ENCODE data around the gene GADD45G.

Gene GADD45G

DNA sequence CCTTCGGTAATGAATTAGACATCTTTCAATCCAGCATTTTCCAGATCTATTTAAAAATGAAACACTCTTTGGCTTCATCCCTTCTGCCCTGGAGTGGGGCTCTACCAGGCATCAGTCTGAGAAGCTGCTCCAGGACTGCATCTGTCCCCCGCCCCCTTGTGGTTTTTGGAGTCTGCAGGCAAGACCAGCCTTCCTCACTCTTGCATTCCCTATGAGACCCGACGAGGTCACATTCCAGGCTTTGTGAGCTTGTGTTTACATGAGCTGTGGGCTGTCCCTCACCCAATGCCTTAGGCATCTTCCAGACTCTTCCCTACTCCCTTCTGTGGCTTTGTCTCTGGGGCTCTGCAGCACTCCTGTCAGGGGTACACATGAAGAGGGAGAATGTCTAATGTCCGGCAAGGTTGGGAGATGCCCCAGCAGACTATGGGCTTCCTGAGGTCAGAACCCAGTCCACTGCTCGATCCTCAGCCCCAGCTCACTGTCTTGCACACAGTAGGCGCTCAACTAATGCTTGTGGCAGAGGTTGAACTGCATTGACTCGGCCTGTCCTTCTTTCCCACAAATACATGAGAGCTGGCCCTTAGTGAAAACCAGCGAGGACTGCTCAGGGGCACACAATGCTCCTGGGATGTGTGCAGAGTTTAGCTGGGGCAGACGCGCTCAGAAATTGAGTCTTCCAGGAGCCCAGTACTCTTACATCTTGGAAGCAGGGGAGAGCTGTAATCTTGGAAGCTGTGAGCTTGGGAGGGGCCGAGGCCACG is 11.7 kb upstream of the GADD45G start:
- DNase-seq (ENCODE audit: low read depth, low spot score) = no peak

DNA sequence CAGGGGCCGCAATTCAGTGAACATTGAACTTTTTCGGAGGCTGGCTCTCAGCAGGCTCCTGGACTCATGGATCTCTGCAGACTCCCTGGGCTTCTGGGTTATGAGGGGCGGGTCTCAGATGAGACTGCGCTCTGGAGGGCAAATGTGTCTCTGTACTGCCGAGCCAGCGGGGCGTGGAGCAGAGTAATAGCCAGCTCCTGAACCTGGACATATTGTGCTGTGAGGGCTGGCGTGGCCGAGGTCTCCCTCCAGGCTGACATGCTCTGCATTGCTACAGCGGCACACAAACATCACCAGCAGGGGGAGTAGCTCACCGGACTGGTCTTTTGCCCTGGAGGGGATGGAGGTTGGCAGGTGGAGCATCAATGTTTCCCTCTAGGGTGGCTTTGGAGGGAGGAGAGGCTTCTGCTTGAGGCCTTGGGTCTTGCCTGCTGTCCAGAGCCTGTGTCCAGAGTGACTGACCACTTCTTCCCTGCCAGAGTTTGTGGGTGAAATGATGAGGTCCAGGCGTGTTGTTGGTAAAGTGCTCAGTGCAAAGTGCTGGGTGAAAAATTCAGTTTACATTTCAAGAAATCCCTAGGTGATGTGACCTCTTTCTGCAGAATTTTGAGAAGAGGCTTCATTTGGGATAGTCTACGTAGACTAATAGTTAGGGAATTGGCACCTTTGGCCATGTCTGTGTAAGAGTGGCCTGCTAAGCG is 10.9 kb upstream of the GADD45G start:
- DNase-seq (ENCODE audit: low read depth, low spot score) = no peak

DNA sequence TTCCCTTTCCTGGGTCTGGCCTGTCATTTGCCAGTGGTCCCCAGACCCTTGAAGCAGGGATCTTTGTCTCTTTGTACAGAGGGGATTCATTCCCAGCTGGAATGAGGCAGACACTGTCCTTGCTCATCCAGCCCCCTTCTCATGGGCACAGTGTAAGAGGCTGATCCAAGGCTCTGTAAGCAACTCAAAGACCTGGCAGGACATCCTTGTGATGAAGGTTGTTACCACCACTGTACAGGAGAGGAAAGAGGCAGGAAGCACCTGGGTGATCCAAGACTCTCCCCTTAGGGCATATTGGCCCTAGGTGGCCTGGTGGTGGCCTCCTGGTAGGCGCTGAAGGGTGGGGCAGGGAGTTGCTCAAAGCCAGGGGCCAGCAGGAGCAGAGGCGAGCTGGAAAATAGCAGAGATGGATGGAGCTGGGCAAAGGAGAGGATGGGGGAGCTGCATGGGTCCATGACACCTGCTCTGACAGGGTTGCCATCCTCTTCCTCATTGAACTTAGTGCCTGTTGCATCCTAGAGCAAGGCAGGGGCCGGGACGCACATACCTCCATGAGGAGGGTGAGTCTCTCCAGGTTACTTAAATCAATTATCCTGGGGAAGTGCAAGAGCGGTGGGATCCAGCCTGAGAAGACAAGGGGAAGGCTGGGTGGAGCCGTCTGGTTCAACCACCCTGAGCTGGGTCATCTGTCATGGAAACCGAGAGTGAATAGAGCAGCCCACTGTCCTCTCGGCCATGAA is 9.8 kb upstream of the GADD45G start:
- DNase-seq (ENCODE audit: low read depth, low spot score) = no peak

DNA sequence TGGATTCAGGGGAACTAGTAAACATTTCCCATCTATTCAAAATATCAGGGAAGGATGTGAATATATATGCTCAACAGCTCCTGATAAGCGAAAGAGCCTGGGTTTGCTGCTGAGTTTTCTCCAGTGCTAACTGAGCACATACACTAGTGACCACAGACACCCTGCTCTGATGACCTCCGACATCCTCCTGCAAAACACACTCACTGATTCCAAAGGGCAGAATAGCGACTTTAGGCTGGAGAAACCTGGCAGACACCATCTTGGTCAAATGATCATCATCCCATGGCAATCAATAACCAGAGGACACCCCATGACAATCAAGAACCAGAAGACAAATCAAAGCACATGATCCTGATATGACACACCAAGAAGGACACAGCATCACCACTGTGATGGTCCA is 9.2 kb upstream of the GADD45G start:
- no peak for DNase-seq (ENCODE audit: low read depth, low spot score)

DNA sequence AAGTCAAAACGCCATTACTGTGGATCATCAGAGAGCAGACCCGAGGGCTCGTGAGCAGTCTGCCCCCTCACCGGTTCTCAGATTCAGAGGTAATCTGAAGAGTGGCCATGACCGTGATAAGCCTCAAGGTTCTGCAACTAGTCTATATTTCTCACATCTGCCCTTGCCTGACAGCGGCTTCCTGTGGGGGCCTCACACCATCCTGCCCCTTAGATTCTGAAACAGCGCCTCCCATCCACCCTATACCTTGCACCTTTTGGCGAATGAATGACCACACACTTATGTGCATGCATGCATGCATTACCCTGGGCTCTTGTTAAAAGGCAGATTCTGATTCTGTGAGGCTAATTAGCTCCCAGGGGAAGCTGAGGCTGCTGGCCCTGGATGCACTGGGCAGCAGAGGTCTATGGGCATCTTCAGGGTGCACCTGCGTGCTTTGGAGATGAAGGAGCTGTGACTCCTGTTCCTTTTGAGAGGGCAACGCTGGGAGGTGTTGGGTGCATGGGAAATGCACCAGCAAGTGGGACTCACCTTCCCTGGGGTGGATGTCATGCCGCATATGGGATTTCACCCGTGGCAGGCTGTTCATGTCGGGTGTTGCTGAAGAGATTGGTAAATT is 7.8 kb upstream of the GADD45G start:
- DNase-seq (ENCODE audit: low read depth, low spot score) = no peak

DNA sequence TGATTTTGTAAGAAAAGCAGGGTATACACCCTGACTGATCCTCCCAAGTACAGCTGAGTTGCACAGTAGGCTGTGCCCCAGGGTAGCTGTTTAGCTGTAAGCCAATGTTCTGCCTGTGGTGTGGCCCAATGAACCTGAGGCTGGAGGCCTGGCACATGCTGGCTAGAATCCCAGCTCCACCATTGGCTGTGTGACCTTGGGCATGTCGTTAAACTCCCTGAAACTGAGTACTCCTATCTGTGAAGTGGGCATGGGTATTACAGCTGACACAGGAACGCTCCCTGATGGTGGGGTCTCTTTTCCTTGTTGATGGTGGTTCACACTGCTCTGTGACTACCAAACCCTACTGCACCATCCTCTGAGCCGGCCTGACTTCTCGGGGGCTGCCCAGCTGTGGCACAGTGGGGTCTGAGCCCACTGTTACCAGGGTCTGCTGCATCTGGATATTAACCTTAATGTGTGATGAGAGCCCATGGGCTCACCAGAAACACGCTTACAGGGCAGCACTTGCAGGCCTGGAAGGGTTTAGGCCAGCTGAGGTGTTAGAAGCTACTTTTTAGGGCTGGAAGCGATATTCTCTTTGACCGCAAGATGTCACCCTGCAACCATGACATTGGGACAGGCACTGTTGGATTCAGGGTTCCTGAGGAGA is 7.0 kb upstream of the GADD45G start:
- DNase-seq (ENCODE audit: low read depth, low spot score) = no peak

DNA sequence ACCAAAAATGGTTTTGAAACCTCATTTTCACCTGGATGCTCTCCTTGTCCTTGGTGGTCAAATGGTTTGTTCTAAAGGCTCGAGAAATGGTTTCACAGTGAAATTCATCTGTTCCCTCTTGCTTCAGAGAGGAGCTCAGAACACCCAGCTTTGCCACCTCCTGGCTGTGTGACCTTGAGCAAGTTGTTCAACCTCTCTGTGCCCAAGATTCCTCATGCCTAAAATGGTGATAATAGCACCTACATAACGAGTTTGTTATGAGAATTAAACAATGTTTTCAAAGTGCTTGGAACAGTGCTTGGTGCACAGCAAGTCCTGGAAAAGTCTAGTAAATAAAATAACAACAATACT is 6.5 kb upstream of the GADD45G start:
- DNase-seq (ENCODE audit: low read depth, low spot score) = no peak

DNA sequence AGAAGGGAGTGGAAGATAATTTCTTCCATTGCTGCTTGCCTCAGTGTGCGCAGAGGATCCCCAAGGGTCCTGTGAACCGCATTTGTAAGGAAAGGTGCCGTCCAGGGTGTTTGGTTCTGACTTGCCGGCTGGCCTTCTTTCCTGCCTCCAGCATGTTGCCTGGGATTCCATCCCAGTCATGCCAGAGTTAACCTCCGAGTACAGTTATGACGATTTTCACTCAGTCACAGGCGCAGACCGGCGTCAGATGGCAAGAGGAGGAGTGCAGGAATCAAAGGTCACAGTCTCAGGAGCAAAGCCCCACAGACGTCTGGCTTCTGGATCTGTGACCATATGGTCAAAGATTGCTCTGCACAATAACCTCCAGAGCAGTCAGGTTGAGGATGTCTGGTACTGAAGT is 5.9 kb upstream of the GADD45G start:
- no peak for DNase-seq (ENCODE audit: low read depth, low spot score)

DNA sequence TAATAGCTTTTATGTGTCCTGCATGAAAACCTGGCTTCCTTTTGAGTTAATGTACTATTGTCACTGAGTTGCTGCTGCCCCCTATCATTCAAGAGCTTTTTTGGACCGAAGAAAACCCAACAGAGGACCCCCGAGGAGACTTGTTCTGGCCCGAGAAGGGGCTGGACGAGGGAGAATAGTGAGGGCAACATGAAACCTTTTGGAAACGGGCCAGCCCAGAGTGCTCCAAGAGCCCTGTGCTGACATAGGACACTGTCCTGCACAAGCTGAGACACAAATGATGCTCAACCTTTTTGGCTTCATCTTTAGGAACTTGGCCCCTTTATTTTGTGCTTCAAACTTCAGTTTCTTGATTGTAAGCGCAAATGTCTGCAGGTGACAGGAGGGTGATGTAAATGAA is 4.0 kb upstream of the GADD45G start:
- no peak for DNase-seq (ENCODE audit: low read depth, low spot score)

DNA sequence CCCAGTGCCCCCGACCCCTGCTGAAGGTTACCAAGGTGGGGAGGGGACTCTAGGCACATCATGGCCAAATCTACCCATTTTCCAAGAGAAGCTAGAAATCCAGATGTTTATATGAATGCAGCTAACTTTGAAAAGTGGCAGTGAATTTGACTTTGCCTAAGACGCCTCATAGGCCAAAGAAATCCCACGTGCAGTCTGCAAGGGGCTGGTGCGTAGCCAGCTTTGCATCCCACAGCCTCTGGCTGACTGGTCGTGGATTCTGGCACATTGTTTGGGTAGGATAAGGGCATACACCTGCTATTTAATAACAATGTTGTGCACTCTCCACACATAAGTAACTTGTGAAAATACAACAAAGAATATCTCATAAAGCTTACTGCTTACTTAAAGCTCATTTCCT is 3.5 kb upstream of the GADD45G start:
- no peak for DNase-seq (ENCODE audit: low read depth, low spot score)

DNA sequence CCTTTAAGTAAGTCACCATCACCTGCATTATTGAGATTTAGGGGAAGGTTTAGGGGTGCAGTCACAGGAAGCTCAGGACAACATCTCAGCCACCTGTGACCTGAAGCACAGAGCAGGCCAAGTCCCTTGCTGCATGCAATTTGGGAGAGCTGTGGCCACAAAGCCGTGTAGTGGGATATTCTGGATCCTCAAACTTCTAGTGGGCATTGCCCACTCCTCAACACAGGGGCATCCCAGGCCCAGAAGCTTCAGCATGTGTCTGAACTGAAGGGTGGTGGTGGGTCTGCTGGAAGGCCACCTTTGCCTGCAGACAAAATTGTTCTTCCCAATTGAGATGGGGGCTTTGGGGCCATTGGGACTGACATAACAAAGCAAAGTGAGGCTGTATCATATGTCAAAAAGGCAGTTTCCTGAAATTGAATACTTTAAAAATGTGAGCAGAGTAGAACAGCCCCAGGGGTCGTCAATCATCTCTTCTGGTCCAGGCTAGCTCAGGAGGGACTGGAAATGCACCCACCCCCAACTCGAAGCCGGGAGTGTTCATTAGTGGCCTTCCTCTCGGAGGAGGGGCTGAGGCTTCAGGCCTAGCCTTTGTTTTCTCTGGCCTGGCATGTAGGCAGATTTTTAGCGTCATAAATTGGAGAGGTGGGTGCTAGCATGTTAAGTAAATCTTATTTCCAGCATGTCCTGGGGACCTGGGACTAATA is 2.8 kb upstream of the GADD45G start:
- no peak for DNase-seq (ENCODE audit: low read depth, low spot score)

DNA sequence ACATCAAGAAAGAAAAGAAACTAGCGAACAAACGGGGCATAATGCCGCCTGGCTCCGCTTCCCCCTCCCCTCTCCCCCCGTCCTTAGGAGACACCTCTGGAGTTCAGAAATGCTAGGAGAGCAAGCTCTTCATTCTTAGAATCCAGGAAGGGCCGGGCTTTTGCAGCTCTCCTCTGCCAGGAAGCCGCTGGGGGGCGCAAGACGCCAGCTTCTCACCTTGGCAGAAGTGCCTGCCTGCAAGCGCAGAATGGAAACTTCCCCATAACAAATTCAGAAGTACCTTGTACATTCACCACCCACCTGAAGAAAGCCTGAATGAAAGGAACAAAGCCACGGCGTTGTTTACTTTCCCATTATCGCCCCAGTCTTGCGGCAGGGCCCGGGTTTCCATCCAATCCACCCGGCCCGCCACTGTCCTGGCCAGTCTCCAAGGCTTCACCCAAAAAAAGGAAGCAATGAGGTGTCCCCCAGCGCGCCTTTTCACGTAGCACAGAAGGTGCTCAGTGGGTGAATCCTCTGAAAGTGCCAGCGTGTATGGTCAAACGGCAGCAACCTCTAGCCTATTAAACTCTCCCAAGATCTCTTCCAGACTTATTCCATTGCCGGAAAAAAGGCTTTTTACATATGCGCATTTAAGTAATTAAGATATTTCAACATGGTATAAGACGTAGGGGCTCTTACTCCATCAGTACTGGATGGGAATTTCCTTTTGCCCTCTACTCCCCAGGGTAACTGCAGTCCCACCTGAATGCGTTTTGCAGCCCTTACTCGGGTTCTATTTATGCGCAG is 1.6 kb upstream of the GADD45G start:
- peak; percentile 57 for DNase-seq (ENCODE audit: low read depth, low spot score)

DNA sequence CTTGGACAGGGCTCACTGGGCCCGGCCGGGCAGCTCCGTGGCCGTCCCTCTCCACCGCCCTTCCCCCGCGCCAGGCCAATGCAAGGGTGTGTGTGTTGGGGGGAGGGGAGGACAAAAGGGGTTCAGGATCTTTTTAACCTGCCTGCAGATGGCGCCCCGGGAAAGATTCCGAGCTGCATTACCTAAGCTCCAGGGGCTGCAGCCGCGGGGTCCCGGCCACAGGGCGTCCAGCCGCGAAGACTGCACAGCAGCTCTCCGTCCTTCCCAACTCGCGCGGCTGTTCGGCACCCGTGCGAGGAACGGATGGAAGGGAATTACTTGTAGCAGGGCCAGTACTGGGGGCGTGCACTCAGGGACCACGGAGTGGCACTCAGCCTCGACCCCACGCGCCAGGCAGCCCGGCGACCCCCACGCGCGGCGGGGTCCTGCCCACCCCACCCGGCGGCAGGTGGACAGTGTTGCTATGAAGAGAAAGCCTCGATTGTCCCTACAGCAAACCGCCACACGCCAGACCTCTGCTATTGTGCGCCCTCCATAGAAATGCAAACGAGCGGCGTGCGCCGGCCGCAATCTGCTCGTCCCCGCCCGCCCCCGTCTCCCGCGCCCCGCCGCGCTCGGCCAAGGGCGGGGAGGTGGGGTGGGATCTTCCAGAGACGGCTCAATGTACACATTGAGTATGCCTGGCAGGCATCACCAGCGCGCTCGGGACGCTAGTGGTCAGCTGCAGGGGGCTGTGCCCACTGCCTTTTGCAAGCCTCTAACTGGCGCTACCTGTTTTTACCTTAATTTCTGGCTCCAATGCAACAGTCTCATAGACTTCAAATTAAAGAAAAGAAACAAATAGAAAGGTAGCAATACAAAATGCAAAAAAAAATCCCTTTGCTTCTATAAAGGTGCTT is 796 bp upstream of the GADD45G start:
- no peak for DNase-seq (ENCODE audit: low read depth, low spot score)

DNA sequence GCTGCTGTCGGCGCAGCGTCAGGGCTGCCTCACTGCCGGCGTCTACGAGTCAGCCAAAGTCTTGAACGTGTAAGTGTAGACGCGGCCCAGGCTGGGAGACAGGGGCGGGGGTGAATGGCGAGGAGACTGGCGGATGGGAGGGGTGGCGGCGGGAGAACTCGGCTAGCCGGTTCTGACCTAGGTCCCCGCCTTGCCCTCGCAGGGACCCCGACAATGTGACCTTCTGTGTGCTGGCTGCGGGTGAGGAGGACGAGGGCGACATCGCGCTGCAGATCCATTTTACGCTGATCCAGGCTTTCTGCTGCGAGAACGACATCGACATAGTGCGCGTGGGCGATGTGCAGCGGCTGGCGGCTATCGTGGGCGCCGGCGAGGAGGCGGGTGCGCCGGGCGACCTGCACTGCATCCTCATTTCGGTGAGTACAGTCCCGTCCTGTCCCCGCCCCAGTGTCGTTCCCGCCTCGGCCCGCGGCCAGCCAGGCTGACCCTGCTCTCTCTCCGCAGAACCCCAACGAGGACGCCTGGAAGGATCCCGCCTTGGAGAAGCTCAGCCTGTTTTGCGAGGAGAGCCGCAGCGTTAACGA is 745 bp downstream of the GADD45G start:
- DNase-seq (ENCODE audit: low read depth, low spot score) = no peak

DNA sequence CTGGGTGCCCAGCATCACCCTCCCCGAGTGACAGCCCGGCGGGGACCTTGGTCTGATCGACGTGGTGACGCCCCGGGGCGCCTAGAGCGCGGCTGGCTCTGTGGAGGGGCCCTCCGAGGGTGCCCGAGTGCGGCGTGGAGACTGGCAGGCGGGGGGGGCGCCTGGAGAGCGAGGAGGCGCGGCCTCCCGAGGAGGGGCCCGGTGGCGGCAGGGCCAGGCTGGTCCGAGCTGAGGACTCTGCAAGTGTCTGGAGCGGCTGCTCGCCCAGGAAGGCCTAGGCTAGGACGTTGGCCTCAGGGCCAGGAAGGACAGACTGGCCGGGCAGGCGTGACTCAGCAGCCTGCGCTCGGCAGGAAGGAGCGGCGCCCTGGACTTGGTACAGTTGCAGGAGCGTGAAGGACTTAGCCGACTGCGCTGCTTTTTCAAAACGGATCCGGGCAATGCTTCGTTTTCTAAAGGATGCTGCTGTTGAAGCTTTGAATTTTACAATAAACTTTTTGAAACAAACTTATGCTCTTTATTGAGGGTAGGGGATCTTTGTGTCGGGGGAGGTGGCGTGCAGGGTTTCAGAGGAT is 1.3 kb downstream of the GADD45G start:
- DNase-seq (ENCODE audit: low read depth, low spot score) = no peak

DNA sequence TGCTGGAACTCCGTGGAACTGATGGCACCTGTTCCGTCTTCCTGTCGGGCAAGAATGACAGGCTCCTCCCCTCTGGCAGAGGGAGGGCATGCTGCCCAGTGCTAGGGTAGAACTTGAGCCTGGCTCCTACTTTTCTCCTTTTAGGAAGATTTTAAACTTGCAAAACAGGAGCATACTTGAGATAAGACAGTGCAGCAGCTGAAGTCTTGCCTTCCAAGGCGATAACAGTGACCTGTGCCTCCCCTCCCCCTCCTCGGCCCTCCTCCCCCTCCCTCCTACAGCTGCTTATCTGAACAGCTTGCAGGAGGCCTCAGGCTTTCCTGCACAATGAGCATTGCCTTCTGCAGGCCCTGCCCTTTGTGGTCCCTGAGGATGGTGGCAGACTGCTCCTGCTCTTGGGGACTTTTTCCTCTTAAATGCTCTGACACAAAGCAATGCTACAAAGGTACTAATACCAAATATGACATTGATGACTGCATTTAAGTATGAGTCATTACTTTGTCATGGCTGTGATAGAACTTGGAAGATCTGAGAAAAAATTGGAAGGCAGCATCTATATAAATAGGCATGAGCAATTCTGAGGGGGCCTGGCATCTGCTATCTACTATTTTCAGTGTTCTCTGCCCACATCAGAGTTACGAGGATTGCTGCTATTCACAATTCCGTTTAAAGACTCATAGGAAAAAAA is 2.0 kb downstream of the GADD45G start:
- DNase-seq (ENCODE audit: low read depth, low spot score) = no peak

DNA sequence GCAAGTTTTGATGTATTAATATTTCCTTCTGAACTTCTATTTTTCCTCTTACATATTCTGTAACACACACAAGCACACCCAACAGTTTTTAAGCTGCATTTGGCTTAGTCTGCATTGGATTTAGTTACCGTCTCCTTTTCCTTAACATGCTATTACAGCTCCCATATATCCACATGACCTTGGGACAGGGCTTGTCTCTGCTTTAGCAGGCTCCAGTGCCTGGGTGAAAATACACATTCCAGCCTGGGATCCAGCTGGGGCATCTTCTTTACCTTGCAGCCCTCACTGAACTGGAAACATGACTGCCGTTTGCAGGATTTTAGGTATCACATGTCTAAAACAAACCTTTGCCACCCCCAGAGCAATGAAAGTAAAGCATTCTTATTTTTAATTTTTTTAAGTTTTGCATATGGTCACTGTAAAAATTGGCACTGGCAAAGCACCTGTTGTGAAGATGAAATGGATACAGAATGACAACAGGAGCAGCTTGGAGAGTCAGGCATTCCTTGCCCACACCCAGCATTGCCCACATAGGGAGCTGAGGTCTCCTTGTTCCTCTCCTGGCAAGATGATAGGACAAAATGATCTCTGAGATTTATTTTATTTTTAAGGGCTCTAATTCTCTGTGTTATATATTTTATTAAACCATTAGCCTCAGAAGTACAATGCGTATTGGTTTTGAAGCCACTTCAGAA is 4.0 kb downstream of the GADD45G start:
- DNase-seq (ENCODE audit: low read depth, low spot score) = no peak
